HCT116 (cell line): ENCODE results near the gene IMMT.

Experiments used
- CTCF ChIP-seq, 3 experiments: fragments of 200-600 bp in 1 of 3; sonication (generic) in 1 of 3; IDR thresholded peaks in 2 of 3; conservative IDR thresholded peaks in 1 of 3; 2 replicates each; pipeline ENCODE4 v1.5.1; 2012 to 2017; ENCODE audit warnings: low read depth in 2 of 3, low read length in 2 of 3, antibody characterized with exemption in 1 of 3, borderline replicate concordance in 1 of 3, control low read depth in 1 of 3, mild to moderate bottlenecking in 1 of 3, mixed read lengths in 1 of 3, mixed run types in 1 of 3, moderate library complexity in 1 of 3; ENCODE audit not compliant: insufficient read depth in 1 of 3
- EZH2 ChIP-seq: fragments of 200-600 bp; sonication (generic); IDR thresholded peaks from 2 replicates; pipeline ENCODE4 v1.6.1; 2017; ENCODE audit warnings: antibody characterized with exemption, mixed run types
- POLR2AphosphoS5 ChIP-seq: IDR thresholded peaks from 2 replicates; pipeline ENCODE4 v1.6.1; 2011; ENCODE audit warnings: mild to moderate bottlenecking, low read depth, low read length, moderate library complexity
- SP1 ChIP-seq: IDR thresholded peaks from 2 replicates; pipeline ENCODE4 v1.6.1; 2012; ENCODE audit warnings: low read depth

- no peak for TF ChIP-seq EZH2
- TF ChIP-seq POLR2AphosphoS5 = no peak
- no peak for TF ChIP-seq CTCF (IDR thresholded peaks at IDR 0.05 in 2 of 3, conservative IDR thresholded peaks at IDR 0.05 in 1 of 3; ENCODE audit: borderline replicate concordance in 1 of 3, insufficient read depth in 1 of 3, low read depth in 2 of 3, low read length in 2 of 3)
- TF ChIP-seq SP1 = no peak
Measured at GRCh38 chr2:86223927-86224560, 28.8 kb upstream of the IMMT start.
